NCI-H2029 (cell line): Measurements from ENCODE around the gene GTF2F2.

Experiments used
- DNase-seq: peaks from one replicate; lab custom pipeline; 2025; lab: John Stamatoyannopoulos, UW

The GTF2F2 gene

GRCh38 chr13:45303026-45303425 lies 182.7 kb downstream of the GTF2F2 start:
- no peak for DNase-seq

- no peak for DNase-seq
These were observed 183.6 kb downstream of the GTF2F2 start for GRCh38 chr13:45303866-45304265.

GRCh38 chr13:45305079-45305478 lies 184.8 kb downstream of the GTF2F2 start:
- DNase-seq: no peak

DNA sequence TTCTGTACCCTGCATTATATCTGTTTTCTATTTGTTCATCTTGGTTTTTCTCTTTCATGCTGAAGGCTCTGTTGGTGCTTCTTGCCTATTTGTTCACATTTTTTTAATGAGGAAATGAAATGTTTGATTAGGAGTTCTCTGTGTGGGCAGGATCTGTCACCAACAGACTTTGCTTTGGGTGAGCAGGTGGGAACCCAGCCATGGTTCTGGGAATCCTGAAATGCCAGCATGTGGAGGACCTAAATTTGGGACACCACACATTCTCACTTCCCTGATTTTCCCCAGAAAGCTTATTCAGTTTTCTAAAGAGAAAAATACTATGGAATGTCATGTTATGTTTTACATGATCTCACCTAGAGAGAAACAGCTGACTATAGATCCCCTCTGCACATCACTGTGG lies 186.7 kb downstream of the GTF2F2 start:
- no peak for DNase-seq

- no peak for DNase-seq
These were observed 190.2 kb downstream of the GTF2F2 start for GRCh38 chr13:45310341-45311131.

- DNase-seq: no peak
These were observed 194.5 kb downstream of the GTF2F2 start for GRCh38 chr13:45314822-45315221.

DNA sequence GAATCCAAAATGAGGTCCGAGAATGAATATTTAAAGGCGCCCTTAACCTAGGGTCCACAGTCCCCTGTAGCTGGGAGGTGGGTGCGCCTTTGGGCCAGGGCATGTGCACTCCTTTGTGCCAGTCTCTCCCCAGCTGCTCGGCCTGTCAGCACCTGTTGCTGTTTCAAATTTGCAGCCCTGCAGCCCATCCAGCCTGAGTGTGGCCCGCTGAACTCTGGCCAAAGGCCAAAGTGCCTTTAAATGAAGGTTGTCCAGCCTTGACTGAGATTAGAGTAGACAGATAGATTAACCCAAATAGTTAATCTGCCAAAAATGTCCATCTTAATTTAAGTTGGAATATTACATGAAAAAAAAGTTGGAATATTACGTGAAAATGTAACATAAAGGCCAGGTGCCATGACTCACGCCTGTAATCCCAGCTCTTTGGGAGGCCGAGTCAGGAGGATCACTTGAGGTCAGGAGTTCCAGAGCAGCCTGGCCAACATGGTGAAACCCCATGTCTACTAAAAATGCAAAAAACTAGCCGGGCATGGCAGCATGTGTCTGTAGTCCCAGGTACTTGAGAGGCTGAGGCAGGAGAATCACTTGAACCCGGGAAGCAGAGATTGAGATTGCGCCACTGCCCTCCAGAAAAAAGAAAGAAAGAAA lies 195.3 kb downstream of the GTF2F2 start:
- no peak for DNase-seq

- DNase-seq: no peak
These were observed 196.0 kb downstream of the GTF2F2 start for GRCh38 chr13:45316338-45316737.

DNA sequence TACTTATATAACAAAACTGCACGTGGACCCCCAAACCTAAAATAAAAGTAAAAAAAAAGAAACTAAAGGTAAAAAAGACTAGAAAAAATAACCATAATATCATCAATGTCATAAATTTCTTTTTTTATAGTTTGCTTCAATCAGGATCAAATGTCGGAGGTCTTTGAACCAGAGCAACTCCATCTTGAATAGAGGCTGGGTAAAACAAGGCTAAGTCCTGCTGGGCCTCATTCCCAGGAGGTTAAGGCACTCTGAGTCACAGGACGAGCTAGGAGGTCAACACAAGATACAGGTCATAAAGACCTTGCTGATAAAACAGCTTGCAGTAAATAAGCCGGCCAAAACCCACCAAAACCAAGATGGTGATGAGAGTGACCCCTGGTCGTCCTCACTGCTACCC lies 196.7 kb downstream of the GTF2F2 start:
- DNase-seq: no peak

DNA sequence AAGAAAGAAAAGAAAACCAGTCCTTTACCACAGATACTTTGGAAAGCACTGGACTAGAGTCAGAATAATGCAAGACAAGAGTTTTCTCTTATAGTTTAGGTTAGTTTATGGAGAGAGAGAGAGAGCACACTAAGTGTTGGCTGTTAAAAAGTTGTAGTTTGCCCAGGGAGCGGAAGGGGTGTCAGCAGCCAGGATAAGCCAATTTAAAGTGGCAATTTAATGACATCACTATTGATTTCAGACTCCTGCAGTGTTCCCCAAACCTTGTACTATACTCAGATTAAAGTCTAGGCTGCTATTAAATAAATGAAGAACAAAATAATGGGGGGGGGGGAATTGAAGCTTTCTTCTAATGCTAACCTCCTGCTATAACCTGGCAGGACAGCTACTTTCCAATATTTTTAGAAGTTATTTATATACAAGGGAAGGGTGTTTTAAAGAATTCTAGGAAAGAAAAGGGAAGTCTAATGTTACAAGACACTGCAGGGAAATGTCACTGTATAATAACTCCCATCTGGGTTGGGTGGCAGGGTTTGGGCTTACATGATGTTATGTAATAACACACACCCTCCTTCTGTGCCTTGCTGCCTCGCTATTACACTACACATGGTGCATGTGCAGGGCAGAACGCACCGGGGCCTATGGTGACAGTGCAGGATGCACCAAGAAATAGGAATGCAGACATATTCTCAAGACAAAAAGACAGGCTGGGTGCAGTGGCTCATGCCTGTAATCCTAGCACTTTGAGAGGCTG lies 200.7 kb downstream of the GTF2F2 start:
- no peak for DNase-seq

- DNase-seq: no peak
These were observed 205.5 kb downstream of the GTF2F2 start for GRCh38 chr13:45325806-45326205.

- no peak for DNase-seq
These were observed 207.1 kb downstream of the GTF2F2 start for GRCh38 chr13:45327253-45327955.

DNA sequence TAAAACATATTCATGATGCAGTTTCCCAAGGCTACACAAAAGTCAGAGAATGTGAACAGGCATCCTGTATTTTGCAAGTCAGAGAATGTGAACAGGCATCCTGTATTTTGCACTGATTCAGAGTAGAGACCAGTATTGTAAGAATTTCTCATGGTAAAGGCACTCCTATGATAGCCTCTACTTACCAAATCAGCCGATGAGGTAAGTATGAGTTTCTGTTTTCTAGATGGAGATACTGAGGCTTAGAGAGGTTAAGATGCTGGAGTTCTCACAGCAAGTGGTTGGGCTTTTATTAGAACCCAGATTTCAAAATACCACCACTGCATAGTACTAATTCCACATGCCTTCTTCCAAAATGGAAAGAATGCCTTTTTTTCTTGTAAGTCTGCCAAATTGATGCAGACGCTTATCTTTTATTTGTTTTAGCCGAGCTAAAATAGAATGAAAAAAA lies 208.4 kb downstream of the GTF2F2 start:
- no peak for DNase-seq

GRCh38 chr13:45331123-45331619 lies 210.9 kb downstream of the GTF2F2 start:
- no peak for DNase-seq

DNA sequence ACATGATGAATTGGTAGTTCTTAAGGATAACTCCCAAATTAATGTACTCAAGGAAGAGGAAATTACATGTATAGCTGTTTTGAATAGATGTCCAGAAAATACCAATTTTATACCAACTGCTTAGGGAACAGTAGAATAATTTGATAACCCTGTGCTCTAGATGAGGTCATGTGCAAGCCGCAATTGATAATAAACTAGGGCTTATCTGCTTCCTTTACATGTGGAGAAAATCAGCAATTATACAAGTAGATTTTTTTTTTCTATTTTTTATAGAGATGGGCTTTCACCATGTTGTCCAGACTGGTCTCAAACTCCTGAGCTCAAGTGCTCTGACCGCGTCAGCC lies 211.4 kb downstream of the GTF2F2 start:
- no peak for DNase-seq

DNA sequence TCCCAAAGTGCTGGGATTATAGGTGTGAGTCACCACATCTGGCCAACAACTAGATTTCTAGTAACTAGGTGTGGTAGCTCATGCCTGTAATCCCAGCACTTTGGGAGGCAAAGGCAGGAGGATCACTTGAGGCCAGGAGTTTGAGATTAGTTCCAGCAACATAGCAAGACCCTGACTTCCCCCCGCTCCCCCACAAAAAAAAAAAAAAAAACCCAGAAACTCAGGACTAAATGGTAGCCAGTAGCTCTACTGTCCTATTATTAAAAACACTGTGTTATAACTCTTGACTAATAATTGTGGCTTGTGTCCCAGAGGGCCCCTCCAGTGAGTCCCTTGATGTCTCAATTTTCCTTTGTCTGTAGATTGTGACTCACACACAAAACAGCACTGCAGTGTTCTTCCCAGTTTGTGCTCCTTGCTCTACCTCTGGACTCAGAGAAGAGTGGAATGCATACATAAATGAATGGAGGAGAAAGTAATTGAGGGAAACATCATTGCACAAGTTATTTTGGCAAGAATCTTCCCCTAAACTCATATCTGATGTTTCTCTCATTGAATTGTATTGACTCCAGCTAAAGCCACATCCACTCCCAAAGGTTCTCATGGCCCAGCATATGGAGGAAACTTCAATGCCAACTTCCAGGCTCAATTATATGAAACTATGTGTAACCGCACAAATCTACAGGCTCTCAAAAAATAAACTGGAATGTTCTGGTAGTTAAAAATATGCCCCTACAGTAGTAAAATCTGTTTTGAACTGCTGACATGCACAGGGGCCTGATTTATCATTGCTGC lies 211.9 kb downstream of the GTF2F2 start:
- no peak for DNase-seq

DNA sequence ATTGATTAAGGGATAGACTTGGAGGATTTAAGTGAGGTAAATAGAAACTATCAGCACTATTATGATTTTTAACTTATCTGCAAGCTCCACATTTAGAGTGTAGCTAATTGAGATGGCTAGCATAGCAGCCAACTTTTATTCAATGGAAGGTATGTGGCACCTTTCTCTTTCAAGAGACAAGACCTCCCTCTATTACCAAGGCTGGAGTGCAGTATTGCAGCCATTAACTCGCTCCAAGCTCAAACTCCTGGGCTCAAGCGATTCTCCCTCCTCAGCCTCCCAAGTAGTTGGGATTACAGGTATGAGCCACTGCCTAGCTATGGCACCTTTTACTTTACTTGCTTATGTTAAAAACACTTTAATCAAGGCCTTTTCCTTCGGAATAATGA lies 212.5 kb downstream of the GTF2F2 start:
- DNase-seq: no peak

- DNase-seq: no peak
These were observed 213.1 kb downstream of the GTF2F2 start for GRCh38 chr13:45333251-45333976.
